ENCODE results near the gene LPP.

GRCh38 chr3:188827103-188827502, 673.1 kb downstream of the LPP start:
- TF ChIP-seq CTCF (IDR thresholded peaks at IDR 0.05 in 2 of 3, conservative IDR thresholded peaks at IDR 0.05 in 1 of 3; ENCODE audit: control insufficient read depth in 2 of 3, extremely low read depth in 1 of 3, insufficient read depth in 1 of 3, low read depth in 3 of 3, low read length in 3 of 3) (no peak), RAD21 (IDR thresholded peaks at IDR 0.05; ENCODE audit: insufficient read depth, low read depth, low read length) (no peak), YY1 (IDR thresholded peaks at IDR 0.05; ENCODE audit: low read depth, low read length) (no peak), EGR1 (IDR thresholded peaks at IDR 0.05; ENCODE audit: borderline replicate concordance in 1 of 2, low read depth in 2 of 2, low read length in 2 of 2) (no peak), POLR2A (IDR thresholded peaks at IDR 0.05; ENCODE audit: low read depth, low read length) (no peak), NRF1 (conservative IDR thresholded peaks at IDR 0.05; ENCODE audit: low read depth, low read length) (no peak), ASH2L (IDR thresholded peaks at IDR 0.05; ENCODE audit: borderline replicate concordance, low read depth) (no peak), POLR2AphosphoS5 (IDR thresholded peaks at IDR 0.05; ENCODE audit: low read length) (no peak)

All from GM12878 (cell line).